GM12801 (cell line): Measurements from ENCODE around the gene STMND1.

Experiments
- TF ChIP-seq, protein P1 (sequence below): IDR thresholded peaks from one replicate; pipeline ENCODE4 v1.5.1; 2011; ENCODE audit warnings: control low read depth; ENCODE audit not compliant: insufficient read length; ENCODE audit errors: extremely low read depth

Gene STMND1

GRCh38 chr6:17152703-17153102 lies 50.9 kb downstream of the STMND1 start:
- TF ChIP-seq, protein P1, sequence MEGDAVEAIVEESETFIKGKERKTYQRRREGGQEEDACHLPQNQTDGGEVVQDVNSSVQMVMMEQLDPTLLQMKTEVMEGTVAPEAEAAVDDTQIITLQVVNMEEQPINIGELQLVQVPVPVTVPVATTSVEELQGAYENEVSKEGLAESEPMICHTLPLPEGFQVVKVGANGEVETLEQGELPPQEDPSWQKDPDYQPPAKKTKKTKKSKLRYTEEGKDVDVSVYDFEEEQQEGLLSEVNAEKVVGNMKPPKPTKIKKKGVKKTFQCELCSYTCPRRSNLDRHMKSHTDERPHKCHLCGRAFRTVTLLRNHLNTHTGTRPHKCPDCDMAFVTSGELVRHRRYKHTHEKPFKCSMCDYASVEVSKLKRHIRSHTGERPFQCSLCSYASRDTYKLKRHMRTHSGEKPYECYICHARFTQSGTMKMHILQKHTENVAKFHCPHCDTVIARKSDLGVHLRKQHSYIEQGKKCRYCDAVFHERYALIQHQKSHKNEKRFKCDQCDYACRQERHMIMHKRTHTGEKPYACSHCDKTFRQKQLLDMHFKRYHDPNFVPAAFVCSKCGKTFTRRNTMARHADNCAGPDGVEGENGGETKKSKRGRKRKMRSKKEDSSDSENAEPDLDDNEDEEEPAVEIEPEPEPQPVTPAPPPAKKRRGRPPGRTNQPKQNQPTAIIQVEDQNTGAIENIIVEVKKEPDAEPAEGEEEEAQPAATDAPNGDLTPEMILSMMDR, result no peak

DNA sequence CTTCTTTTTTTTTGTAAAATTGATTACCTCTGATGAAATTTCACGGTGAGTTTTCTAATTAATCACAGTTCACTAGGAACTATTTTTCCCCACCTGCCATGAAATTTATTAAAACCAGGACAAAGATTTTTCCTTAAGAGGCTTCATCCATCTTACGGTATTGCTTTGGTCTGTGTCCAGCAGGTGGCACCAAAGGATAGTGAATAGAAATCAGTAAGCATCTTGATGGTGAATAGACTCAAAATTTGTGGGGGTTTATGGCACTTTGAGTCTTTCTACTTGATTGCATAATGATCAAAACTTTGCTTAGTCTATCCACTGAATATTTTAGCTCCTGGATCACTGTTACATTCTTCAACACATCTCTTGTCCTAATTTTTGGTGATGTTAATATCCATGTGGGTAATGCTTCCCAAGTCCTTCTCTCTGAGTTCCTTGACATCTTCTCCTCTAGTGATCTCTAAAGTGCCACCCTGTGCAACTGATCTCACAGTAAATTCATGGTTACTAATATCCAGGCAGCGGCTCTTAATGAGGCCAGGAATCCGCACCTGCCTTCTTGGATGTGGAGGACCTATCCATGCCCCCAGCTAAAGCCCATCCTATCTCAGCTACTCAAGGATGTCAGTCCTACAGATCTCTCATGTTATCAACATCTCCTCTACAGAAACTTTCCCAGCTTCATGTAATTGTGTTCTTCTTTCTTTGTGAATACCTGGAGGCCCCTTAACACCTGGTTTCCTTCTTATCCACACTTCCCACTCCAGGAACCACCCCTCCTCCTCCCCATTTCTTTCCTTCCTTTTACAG lies 54.5 kb downstream of the STMND1 start:
- TF ChIP-seq, protein P1, result no peak

- TF ChIP-seq, protein P1, result no peak
Measured at GRCh38 chr6:17156966-17157365, 55.1 kb downstream of the STMND1 start.

- TF ChIP-seq, protein P1, result no peak
Measured at GRCh38 chr6:17157617-17158016, 55.8 kb downstream of the STMND1 start.

GRCh38 chr6:17159240-17159639 lies 57.4 kb downstream of the STMND1 start:
- TF ChIP-seq, protein P1, result no peak

GRCh38 chr6:17161076-17161475 lies 59.2 kb downstream of the STMND1 start:
- TF ChIP-seq, protein P1, result no peak

DNA sequence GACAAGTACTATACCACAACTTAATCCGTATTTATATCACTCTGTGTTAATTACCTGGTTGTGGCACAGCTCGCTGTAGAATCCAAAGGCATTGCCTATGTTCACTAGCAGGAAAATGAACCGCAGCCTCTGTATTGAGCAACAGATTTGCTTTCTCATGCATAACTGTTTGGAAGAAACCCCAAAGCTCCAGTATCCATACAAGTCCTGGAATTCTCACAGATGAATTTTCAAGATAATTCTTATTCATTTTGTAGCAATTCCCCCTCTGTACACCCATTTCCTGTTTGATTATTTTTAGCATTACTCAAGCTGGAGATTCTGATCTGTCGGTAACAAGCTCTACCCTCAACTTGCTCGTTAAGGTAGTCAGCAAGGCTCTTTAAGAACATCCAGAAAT lies 63.5 kb downstream of the STMND1 start:
- TF ChIP-seq, protein P1, result no peak
